SH-SY5Y (cell line): ENCODE data around the gene COPRS.

ENCODE experiments used
- GATA2 ChIP-seq: IDR thresholded peaks from 2 replicates; pipeline ENCODE4 v1.6.1; 2011; ENCODE audit warnings: mild to moderate bottlenecking, low read depth, low read length
- GATA3 ChIP-seq: IDR thresholded peaks from 2 replicates; pipeline ENCODE4 v1.6.1; 2011; ENCODE audit warnings: low read depth, mild to moderate bottlenecking, low read length, moderate library complexity

The COPRS gene

DNA sequence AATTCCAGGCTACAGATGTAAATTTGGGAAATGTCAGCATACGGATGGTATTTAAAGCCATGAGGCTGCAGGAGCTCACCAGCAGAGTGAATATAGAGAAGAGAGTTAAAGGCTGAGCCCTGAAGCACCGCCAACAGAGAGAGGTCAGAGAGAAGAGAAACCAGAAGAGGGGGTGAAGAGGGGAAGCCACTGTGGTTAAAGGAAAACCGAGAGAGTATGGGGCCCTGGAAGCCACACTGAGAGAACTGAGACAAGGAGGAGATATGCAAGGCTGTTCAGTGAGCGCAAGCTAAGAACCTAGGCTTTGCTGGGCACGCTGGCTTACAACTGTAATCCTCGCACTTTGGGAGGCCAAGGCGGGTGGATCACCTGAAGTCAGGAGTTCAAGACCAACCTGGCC is 24.6 kb downstream of the COPRS start:
- TF ChIP-seq GATA3 (no peak), GATA2 (no peak)

DNA sequence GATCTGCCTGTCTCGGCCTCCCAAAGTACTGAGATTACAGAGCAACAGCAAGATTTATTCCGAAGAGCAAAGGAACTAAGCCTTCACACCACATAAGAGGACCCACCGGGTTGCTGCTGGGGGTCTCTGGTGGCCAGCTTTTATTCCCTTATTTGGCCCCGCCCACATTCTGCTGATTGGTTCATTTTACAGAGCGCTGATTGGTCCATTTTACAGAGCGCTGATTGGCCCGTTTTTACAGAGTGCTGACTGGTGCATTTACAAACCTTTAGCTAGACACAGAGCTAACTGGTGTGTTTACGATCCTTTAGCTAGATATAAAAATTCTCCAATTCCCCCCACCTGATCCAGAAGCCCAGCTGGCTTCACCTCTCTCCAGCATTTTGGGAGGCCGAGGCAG is 26.3 kb downstream of the COPRS start:
- no peak for TF ChIP-seq GATA3
- TF ChIP-seq GATA2 = no peak

DNA sequence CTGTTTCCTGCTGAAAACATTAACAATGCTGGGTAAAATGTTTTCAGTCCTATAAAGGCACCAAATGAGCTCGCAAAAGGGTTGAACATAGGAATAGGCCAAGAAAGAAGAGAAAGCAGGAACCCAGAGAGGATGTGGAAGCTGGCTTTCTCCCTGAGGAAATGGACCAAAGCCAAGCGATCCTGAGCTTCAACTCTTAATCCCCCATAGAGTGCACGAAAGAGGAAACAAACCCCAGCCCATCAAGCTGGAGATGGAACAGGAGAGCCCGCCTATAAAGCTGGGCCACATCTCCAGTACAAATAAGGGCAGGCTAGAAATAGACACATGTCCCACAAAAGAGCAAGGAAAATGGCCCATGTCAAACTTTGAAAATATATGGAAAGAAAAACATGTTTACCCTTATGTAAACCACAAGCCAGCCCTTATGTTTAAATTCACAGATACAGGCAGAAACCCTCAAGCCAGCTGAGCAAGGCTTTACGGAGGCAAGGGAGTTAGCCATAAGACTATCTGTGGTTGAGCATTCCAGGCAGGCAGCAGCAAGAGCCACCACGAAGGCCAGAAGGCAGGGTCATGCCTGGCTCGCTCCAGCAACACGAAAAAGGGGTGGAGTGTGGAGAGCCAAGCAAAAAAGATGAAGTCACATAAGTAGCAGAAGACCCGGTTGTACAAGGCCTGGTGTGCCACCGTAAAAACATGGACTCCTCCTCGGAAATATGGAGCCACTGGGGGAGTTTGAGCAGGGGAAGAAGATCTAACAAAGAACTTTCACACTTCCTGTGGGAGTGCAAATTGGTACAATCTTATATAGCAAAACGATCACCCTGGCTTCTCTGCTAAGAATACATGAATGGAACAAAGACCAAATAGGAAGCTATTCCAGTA is 27.8 kb downstream of the COPRS start:
- TF ChIP-seq GATA3 (no peak), GATA2 (no peak)

DNA sequence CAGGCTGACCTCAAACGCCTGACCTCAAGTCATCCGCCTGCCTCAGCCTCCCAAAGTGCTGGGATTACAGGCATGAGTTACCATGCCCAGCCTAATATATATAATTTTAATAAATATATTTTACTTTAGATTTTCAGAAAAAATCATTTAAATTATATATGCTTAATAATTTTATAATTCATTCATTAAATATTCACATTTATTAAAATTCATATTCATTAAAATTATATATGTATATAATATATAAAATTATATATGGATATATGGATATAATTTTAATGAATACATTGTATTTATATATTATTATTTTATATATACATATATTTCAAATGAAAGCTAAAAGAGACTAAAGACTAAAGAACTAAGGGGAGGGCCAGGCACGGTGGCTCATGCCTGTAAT is 29.4 kb downstream of the COPRS start:
- TF ChIP-seq GATA3 (no peak), GATA2 (no peak)

DNA sequence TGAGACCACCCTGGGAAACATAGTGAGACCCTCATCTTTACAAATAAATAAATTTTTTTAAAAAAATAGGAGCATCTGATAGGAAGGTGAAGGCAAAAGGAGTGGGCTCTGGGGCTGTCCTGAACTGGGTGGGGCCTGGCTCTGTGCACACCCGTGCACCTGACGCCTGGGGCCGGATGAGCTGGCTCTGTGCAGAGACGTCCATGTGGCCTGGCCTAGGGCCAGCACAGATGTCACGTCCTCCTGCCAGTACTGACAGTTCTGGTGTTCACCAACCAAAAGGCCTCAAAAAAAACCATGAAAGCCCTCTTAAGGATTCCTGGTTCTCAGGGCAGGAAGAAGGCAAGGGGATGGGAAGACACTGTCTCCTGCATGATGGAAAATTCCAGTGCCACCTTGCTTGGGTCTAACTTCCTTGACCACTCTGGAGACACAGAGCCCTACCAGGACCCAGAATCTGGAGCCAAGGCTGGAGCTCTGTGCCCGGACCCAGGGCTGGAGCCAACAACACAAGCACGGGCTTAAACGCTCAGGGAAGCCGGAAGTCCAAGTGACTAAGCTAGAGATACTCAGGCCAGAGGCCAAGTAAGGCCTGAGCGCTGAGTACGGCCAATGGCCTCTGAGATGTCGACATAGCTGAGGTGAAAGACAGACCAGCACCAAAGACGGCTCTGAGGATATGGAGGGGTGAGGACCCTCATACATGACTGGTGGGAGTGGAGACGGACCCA is 32.9 kb downstream of the COPRS start:
- no peak for TF ChIP-seq GATA2
- no peak for TF ChIP-seq GATA3

DNA sequence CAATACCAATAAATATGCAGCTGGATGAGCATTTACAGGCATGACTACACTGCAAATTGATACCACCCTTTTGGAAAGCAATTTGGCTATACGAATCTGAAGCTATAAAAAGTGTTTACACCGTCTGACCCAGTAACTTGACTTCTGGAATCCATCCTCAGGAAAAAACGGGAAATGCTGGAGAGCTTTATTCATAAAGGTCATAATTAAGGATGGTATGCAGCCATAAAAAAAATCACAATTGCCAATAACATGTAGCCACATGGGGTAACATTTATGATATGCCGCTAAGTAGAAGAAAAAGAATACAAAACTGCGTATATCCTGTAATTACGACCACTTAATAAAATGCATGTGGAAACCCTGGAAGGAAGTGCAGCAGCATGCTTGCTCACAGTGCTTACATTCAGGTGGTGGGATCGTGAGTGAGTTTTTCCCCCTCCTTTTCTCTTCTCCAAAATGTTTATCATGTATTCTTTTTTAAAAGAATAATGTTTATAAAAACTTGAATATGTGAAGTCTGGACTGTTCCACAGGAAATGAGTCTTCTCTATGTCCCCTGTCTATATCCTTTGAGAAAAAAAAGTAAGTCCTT is 34.2 kb downstream of the COPRS start:
- TF ChIP-seq GATA3 (no peak), GATA2 (no peak)

DNA sequence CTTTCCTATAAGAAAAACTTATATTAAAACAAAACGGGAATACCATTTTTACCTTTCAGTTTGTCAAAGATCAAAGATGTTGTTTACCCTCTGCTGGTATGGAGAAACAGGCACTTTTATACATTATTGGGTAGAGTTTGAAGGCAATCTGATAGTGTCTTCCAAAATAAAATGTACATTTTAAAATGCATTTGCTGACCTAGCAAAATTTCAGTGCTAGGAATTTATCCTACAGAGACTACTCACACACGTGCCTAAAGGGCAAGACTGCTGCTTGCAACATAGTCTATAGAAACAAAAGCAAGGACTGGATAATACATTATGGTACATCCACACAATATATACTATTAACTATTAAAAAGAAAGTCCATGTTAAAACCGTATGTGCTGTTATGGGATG is 36.0 kb downstream of the COPRS start:
- TF ChIP-seq GATA2 (no peak), GATA3 (no peak)

DNA sequence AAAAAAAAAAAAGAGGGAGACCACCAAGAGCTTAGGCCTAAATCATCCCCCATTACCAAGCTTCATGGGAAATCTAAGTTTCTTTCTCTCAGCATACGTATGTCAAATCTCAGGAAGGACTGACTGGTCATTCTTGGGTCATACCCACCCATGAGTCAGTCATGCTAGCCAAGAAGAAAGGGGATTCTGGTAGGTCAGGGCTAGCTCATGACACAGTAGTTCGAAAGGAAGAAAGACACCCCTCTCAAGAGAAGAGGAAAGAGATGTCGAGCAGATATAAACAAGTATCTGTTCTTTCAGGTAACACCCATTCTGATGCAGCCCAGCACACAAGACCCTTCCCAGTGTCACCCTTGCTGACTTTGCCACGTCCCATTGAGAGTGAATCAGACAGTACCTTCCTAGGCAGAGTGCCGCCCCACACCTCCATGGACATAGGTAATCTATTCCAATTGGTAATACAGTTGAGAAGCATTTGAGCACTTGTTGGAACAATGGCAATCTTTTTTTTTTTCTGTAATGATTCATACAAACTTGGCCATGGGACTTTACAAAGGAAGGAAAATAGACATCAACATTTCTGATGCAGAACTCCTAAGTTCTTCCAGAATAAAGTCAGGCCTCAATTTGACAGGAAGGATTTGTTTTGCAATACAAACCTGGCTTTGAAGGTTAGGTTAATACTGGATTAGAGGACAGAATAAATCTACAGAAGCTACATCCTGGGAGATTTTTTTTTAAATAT is 38.2 kb downstream of the COPRS start:
- TF ChIP-seq GATA2 = no peak
- TF ChIP-seq GATA3 = no peak

DNA sequence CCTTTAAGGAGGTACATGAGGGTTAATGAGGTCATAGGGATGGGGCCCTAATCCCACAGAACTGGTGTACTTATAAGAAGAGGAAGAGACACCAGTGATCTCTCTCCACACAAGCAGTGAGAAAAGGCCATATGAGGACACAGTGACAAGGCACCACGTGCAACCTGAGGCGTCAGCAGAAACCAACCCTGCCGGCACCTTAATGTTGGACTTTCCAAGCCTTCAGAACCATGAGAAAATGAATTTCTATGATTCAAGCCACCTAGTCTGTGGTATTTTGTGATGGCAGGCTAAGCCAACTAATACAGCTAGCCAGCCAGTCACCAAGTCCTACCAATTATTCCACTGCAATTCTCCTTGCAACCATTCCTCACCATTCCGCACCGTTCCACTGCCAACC is 39.5 kb downstream of the COPRS start:
- no peak for TF ChIP-seq GATA2
- no peak for TF ChIP-seq GATA3

DNA sequence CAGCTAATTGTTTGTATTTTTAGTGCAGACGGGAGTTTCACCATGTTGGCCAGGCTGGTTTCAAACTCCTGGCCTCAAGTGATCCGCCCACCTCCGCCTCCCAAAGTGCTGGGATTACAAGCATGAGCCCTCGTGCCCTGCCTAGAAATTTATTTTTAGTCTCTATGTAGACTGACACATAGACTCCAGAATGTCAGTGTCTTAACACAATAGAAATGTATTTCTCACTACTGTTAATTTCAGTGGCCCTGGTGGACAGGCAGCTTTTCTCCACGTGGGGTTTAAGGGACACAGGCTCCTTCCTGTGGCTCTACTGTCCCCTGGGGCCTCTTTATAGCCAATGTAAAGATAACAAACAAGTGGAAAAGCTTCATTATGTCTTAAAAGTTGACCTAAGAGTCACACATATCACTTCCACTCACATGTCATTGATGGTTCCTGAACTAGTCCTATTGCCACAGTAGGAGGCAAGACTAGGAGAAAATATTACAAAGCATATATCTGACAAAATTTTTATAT is 43.8 kb downstream of the COPRS start:
- TF ChIP-seq GATA2 (no peak), GATA3 (no peak)

DNA sequence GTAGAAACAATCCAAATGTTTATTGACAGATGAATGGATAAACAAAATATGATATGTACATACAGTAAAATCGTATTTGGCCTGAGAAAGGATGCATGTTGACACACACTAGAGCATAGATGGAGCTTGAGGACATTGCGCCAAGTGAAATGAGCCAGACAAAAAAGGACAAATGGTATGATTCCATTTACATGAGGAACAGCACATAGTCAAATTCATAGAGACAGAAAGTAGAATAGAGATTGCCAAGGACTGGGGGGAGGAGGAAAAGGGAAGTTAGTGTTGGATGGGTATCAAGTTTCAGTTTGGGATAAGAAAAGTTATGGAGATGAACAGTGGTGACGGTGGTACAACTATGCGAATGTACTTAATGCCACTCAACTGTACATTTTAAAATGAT is 47.9 kb downstream of the COPRS start:
- TF ChIP-seq GATA2 (no peak), GATA3 (no peak)

DNA sequence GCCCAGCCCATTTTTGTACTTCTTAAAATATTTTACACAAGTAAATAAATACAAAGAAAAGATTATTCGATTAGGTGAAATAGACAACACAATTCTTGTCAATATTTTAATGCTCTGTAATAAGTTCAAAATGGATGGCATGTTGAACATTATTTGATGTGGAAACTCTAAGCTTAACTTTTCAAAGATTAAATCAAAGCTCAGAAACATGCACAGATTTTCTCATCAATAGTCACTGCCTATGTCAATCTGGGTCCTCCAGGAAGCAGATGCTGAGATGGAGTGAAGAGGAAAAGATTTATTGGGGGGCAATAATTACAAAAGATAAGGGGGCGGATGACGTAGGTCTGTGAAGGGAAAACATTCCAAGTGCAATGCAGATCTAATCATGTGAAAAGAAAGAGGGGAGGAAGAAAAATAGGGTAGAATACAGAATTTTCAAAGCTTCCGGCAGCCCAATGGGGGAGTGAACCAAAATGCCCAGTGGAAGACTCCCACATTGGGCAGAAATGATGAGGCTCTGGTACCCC is 50.5 kb downstream of the COPRS start:
- no peak for TF ChIP-seq GATA2
- TF ChIP-seq GATA3 = no peak

DNA sequence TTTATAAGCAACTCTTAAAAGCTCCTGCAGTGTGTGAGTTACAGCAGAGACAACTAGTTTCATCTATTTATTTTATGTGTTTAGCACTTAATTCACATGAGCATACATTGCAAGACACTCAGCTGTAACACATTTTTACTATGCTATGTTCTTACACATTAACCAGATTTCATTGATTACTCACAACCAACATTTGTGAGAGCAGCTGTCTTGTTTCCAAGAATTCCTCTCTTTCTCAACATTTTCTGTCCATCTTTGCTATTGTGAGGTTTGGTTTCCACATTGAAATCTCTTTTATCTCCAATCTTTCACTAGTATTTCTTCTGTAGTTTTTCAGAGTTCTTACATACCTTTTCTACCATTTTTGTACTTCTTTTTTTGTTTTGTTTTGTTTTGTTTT is 51.2 kb downstream of the COPRS start:
- TF ChIP-seq GATA2 = no peak

DNA sequence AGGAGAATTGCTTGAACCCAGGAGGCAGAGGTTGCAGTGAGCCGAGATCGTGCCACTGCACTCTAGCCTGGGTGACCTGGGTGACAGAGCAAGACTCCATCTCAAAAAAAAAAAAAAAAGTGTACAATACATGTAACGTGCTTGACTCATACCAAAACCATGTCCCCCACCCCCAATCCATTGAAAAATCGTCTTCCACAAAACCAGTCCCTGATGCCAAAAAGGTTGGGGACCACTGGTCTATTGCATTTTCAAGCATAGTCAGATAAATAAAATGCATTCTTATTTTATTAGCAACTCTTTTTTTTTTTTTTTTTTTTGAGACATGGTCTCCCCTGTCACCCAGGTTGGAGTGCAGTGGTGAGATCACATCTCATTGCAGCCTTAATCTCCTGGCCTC is 52.1 kb downstream of the COPRS start:
- TF ChIP-seq GATA3 (no peak), GATA2 (no peak)
